GM10266 (cell line): Measurements from ENCODE around the gene PEX10.

Experiments
- DNase-seq: peaks from one replicate; pipeline ENCODE4 v3.0.0; 2012; ENCODE audit errors: extremely low spot score
- CTCF ChIP-seq: IDR thresholded peaks from 2 replicates; pipeline ENCODE4 v1.5.1; 2012; ENCODE audit warnings: mild to moderate bottlenecking, low read depth; ENCODE audit not compliant: control insufficient read depth, insufficient read depth; ENCODE audit errors: missing control alignments

Gene PEX10

GRCh38 chr1:2398871-2399270 is 13.5 kb downstream of the PEX10 start:
- no peak for DNase-seq
- TF ChIP-seq CTCF, result no peak

GRCh38 chr1:2397007-2397679 is 15.2 kb downstream of the PEX10 start:
- no peak for DNase-seq
- no peak for TF ChIP-seq CTCF

GRCh38 chr1:2396476-2396875 is 15.9 kb downstream of the PEX10 start:
- no peak for DNase-seq
- no peak for TF ChIP-seq CTCF

- TF ChIP-seq CTCF, result no peak
- no peak for DNase-seq
These were observed 16.3 kb downstream of the PEX10 start for GRCh38 chr1:2396059-2396458.

GRCh38 chr1:2395245-2395644 is 17.1 kb downstream of the PEX10 start:
- no peak for TF ChIP-seq CTCF
- no peak for DNase-seq

GRCh38 chr1:2394761-2395160 is 17.6 kb downstream of the PEX10 start:
- no peak for TF ChIP-seq CTCF
- no peak for DNase-seq

GRCh38 chr1:2394220-2394619 is 18.1 kb downstream of the PEX10 start:
- no peak for TF ChIP-seq CTCF
- DNase-seq, result no peak
